Glomerular endothelial cell (primary cell): Measurements from ENCODE around the gene LRRC17. TPM values are rescaled to one million over a fixed set of nuclear protein-coding genes. Genes with fewer than 3 reads are reported as not detected.
"Not testable (repeated sequence)": the region's sequence is repeated elsewhere in the genome, so short reads cannot be mapped to it uniquely, and the experiment has no call there.

Experiments
- DNase-seq: peaks from one replicate; pipeline ENCODE4 v3.0.0-alpha.2; 2011; ENCODE audit warnings: low read depth, low spot score; ENCODE audit errors: extremely low read depth
- total RNA-seq: library from RNA; depleted of rRNA; stranded (reverse); fragments of >200 nt; gene quantifications from 2 replicates; pipeline ENCODE4 v1.2.3, GENCODE V29; 2015

Gene LRRC17
- total RNA-seq, 1 donor from 2014 or later, result 34.6 TPM

DNA sequence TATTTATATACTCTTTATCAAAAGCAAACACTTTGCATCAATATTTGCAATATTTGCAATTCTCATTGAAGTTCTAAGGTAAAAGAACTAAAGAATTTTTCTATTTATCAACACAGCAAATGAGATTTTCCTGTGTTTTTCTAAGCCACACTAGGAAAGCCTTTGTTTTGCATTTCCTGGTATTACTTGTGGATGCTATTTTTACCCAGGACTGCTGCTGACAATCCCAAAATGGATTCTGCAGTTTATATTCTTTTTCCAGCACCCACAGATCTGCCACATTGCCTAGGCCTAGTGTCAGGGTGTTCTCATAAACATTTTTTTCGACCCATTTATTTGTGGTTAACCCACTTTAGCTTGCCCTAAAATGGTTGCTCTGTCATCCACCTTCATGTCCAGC, 25.9 kb downstream of the LRRC17 start:
- no peak for DNase-seq

DNA sequence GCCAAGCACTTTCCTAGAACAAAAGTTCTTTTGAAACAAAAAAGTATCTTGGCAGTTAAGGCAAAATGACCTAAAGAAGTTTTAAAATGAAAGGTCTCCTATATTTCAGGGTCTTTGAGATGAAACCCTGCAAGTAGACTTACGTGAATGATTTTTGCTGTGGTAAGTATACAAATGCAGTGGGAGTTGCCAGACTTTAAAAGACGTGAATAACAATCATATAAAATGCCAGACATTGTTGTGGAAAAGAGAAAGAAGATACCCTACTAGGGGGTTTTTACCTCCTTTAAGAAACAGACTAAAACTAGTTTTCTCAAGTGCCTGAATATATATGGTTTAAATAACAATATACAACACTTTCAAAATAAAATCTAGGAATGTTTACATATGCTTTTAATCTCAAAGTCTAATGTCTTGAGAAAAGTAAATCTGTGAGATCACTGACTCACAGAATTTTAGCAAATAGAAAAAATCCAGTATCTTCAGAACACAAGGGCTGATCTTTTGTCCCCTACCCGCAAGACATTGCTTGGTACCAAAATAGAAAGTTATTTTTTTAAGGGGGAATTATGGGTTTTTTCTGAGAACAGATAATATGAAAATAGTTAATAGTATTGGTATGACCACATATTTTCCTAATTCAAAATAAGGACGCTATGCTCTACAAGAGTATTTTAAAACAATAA, 29.5 kb downstream of the LRRC17 start:
- no peak for DNase-seq

DNA sequence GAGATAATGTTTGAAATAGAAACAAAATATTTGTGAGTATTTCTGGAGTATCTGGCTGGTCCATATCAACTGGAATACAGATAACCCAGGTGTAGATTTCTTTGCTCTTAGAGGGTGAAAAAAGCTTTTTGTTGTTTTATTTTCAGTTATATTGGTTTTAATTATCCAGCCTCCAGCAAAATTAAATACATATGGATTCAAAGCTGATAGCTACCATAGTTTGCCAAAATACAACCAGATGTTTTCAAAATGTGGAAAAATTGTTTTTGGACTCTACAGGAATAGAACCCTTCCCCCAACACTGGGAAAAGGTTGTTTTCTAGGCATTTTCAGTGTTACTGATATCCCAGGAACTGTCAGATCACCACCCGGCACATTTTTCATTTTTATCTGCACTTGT, 30.1 kb downstream of the LRRC17 start:
- DNase-seq, result no peak

DNA sequence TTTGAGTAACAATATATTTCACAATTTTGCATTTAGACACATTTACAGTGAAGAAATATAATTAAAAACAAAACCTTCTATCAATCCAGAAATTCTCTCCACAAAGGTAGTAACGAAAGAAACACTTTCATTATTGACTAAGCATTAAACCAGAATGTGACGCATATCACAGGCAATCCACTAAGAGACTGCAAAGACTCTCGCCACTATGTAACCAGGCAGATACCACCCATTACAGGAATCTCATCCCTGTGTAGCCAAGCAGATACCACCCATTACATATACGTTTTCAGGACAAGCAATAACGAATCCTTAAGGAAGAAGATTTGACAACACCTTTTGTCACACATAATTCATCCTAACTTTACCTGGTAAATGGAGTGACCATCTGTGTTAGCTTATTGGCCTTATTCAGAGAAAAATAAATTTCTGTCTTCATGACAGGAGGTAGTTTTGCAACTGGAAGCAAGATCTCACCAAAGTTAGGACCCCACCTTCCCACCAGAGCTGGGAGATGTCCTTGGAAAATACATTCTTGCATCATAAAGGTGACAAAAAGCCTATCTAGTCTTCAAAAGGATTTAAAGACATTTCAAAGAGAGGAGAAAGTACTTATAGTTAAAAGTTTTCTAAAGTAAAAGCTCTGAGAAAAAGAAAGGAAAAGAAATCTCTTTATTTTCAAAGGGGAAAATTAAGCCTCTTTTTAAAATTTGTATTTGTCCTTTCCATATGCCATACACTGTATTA, 30.8 kb downstream of the LRRC17 start:
- DNase-seq, result no peak

DNA sequence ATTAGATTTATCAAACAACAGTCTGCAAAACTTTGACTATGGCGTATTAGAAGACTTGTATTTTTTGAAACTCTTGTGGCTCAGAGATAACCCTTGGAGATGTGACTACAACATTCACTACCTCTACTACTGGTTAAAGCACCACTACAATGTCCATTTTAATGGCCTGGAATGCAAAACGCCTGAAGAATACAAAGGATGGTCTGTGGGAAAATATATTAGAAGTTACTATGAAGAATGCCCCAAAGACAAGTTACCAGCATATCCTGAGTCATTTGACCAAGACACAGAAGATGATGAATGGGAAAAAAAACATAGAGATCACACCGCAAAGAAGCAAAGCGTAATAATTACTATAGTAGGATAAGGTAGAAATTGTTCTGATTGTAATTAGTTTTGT, 31.4 kb downstream of the LRRC17 start:
- no peak for DNase-seq

- no peak for DNase-seq
These were observed 39.0 kb downstream of the LRRC17 start for GRCh38 chr7:102951839-102952238.

GRCh38 chr7:102953406-102953805, 40.6 kb downstream of the LRRC17 start:
- no peak for DNase-seq

- not testable (repeated sequence) for DNase-seq
These were observed 41.6 kb downstream of the LRRC17 start for GRCh38 chr7:102954359-102954758.

- DNase-seq, result not testable (repeated sequence)
These were observed 45.2 kb downstream of the LRRC17 start for GRCh38 chr7:102958004-102958403.

- DNase-seq, result not testable (repeated sequence)
These were observed 49.2 kb downstream of the LRRC17 start for GRCh38 chr7:102961993-102962392.

- DNase-seq, result no peak
These were observed 53.7 kb downstream of the LRRC17 start for GRCh38 chr7:102966465-102966864.

- no peak for DNase-seq
These were observed 55.0 kb downstream of the LRRC17 start for GRCh38 chr7:102967798-102968197.

GRCh38 chr7:102973096-102973802, 60.4 kb downstream of the LRRC17 start:
- DNase-seq, result peak; percentile 71

GRCh38 chr7:102974366-102975236, 61.8 kb downstream of the LRRC17 start:
- DNase-seq, result no peak

DNA sequence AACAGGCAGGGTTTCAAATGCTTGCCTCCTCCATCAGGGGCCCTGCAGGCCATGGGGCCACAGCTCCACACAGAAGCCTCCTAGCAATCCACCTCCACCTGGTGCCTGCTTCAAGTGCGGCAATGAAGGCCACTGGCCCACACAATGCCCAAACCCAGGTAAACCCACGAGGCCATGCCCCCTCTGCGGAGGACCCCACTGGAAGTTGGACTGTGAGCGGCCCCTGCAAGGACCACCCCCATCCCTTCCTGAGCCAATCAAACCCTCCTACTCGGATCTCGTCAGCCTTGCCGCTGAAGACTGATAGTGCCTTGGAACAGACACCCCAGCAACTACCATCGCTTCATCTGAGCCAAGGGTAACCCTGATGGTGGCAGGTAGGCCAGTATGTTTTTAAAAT, 63.1 kb downstream of the LRRC17 start:
- DNase-seq, result no peak

- DNase-seq, result no peak
These were observed 63.7 kb downstream of the LRRC17 start for GRCh38 chr7:102976493-102976892.

DNA sequence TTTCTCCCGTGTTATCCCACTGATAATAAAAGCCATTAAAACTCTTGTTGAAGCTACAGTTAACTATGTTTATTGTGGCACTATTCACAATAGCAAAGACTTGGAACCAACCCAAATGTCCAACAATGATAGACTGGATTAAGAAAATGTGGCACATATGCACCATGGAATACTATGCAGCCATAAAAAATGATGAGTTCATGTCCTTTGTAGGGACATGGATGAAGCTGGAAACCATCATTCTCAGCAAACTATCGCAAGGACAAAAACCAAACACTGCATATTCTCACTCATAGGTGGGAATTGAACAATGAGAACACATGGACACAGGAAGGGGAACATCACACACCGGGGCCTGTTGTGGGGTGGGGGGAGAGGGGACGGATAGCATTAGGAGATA, 64.8 kb downstream of the LRRC17 start:
- not testable (repeated sequence) for DNase-seq

GRCh38 chr7:102978284-102978683, 65.5 kb downstream of the LRRC17 start:
- no peak for DNase-seq

DNA sequence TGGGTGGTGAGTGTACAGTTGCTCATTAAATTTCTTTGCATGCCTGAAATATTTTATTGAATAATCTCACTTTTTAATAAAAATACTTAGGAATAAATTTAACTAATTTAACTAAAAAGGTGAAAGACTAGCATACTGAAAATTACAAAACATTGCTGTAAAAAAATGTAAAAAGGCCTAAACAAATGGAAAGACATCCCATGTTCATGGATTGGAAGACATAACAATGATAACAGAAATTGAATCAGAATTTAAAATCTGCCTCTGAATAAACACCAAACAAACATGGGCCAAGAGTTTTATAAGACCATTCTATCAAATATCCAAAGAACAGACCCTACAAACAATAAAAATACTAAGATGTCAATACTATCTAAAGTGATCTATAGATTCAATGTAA, 66.9 kb downstream of the LRRC17 start:
- no peak for DNase-seq

GRCh38 chr7:102981451-102981850, 68.7 kb downstream of the LRRC17 start:
- DNase-seq, result no peak

- no peak for DNase-seq
These were observed 69.4 kb downstream of the LRRC17 start for GRCh38 chr7:102982235-102982634.
